Uterus (tissue), 4 donors: ENCODE measurements around the gene CYP2C9. TPM values are rescaled to one million over a fixed set of nuclear protein-coding genes. Genes with fewer than 3 reads are reported as not detected.

Experiments used
- DNase-seq, 2 donors: peaks; one replicate each; pipeline ENCODE4 v3.0.0-alpha.2; 2019 to 2020
- H3K27ac ChIP-seq, 2 donors: fragments of 200-600 bp; sonication (generic); 1 replicate in 1 of 2; 2 replicates in 1 of 2; pipeline ENCODE4 v1.5.1; 2016 to 2018
- H3K27me3 ChIP-seq, 2 donors: fragments of 200-600 bp; sonication (generic); one replicate each; pipeline ENCODE4 v1.5.1; 2018 to 2019; ENCODE audit warnings: control low read depth in 1 of 2
- H3K36me3 ChIP-seq, 2 donors: fragments of 200-600 bp; sonication (generic); one replicate each; pipeline ENCODE4 v1.5.1; 2019; ENCODE audit warnings: control low read depth in 1 of 2
- H3K4me1 ChIP-seq, 2 donors: fragments of 200-600 bp; sonication (generic); one replicate each; pipeline ENCODE4 v1.5.1; 2018 to 2019; ENCODE audit warnings: control low read depth in 1 of 2
- H3K4me3 ChIP-seq, 2 donors: fragments of 200-600 bp; sonication (generic); 1 replicate in 1 of 2; 2 replicates in 1 of 2; pipeline ENCODE4 v1.5.1; 2018 to 2019; ENCODE audit warnings: mild to moderate bottlenecking in 1 of 2
- H3K9me3 ChIP-seq, 2 donors: fragments of 200-600 bp; sonication (generic); one replicate each; pipeline ENCODE4 v1.5.1; 2019; ENCODE audit warnings: control low read depth in 1 of 2
- POLR2A ChIP-seq, 2 donors: fragments of 450-650 bp; IDR thresholded peaks; one replicate each; pipeline ENCODE4 v1.6.1; 2016; ENCODE audit warnings: antibody characterized with exemption in 2 of 2, mild to moderate bottlenecking in 1 of 2, moderate library complexity in 1 of 2
- intact Hi-C: fragments of 100-400 bp; cut with DNase I; formaldehyde crosslinking; loops from one replicate; pipeline ENCODE4 v1.15.1; 2023; ENCODE audit warnings: low total_unique reads
- total RNA-seq, 4 donors: library from RNA; depleted of rRNA in 3 of 4; stranded (reverse); fragments of >200 nt in 3 of 4; gene quantifications; one replicate each; pipeline versions ENCODE4 v1.1.0 to v1.2.4, GENCODE V29; 2014 to 2023
- TF ChIP-seq, protein P1 (sequence below), 4 experiments: fragments of 200-600 bp in 2 of 4; fragments of 450-650 bp in 2 of 4; sonication (generic) in 2 of 4; IDR thresholded peaks; one replicate each; pipeline ENCODE4 v1.5.1; 2016 to 2019; ENCODE audit warnings: antibody characterized with exemption in 4 of 4, mild to moderate bottlenecking in 2 of 4, moderate library complexity in 1 of 4
- donor health status: DM: yes; HTN: yes; CAD: no.

The CYP2C9 gene
- total RNA-seq, 4 donors from 2014 or later, result not detected

DNA sequence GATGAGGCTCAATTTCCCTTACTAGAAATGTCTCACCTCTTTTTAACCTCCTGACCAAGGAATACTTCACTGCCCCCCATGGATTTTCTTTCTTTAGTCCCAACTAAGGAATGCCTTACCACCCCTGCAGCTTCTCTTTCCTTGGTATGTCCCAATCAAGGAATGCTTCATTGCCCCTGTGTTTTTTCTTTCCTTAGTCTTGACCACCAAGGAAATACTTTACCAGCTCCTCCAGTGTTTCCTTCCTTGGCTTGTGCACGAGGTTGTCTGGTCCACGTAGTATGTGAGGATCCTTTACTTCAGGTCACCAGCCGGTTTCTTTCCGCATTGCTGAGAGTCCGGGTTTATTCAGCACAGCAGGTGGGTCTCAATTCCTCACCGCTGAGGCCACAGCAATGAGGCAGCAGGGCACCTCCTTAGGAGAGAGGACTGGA is 59.3 kb downstream of the CYP2C9 start:
- H3K27ac ChIP-seq, result no peak overlapping the region
- intact Hi-C loops, result no loop called here
- H3K9me3 ChIP-seq, result no peaks in the 10 kb centered on the region
- no peak overlapping the region for H3K4me3 ChIP-seq
- no peak for DNase-seq
- H3K4me1 ChIP-seq, result no peaks in the 10 kb centered on the region
- H3K36me3 ChIP-seq, result no peaks in the 10 kb centered on the region
- no peaks in the 10 kb centered on the region for H3K27me3 ChIP-seq
- no peak for TF ChIP-seq POLR2A (IDR thresholded peaks at IDR 0.05)
- TF ChIP-seq, protein P1, sequence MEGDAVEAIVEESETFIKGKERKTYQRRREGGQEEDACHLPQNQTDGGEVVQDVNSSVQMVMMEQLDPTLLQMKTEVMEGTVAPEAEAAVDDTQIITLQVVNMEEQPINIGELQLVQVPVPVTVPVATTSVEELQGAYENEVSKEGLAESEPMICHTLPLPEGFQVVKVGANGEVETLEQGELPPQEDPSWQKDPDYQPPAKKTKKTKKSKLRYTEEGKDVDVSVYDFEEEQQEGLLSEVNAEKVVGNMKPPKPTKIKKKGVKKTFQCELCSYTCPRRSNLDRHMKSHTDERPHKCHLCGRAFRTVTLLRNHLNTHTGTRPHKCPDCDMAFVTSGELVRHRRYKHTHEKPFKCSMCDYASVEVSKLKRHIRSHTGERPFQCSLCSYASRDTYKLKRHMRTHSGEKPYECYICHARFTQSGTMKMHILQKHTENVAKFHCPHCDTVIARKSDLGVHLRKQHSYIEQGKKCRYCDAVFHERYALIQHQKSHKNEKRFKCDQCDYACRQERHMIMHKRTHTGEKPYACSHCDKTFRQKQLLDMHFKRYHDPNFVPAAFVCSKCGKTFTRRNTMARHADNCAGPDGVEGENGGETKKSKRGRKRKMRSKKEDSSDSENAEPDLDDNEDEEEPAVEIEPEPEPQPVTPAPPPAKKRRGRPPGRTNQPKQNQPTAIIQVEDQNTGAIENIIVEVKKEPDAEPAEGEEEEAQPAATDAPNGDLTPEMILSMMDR (IDR thresholded peaks at IDR 0.05), result no peak

DNA sequence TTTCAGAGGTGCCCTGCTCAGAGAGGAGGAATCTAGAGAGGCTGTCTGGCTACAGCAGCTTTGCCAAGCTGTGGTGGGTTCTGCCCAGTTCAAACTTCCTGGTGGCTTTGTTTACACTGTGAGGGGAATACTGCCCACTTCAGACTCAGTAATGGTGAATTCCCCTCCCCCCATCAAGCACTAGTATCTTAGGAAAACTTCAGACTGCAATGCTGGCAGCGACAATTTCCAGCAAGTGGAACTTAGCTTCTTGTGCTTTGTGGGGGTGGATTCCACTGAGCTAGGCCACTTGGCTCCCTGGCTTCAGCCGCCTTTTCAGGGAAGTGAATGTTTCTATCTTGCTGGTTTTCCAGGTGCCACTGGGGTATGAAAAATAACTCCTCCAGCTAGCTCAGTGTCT is 88.0 kb downstream of the CYP2C9 start:
- Histone ChIP-seq H3K27me3 (no peaks in the 10 kb centered on the region), H3K4me1 (no peaks in the 10 kb centered on the region), H3K27ac (no peak overlapping the region), H3K4me3 (no peak overlapping the region), H3K36me3 (no peaks in the 10 kb centered on the region), H3K9me3 (no peaks in the 10 kb centered on the region)
- TF ChIP-seq, protein P1 (IDR thresholded peaks at IDR 0.05), result no peak
- TF ChIP-seq POLR2A (IDR thresholded peaks at IDR 0.05), result no peak
- no peak for DNase-seq
- intact Hi-C loops, result no loop called here

- H3K4me3 ChIP-seq, result no peak overlapping the region
- H3K27me3 ChIP-seq, result no peaks in the 10 kb centered on the region
- no peaks in the 10 kb centered on the region for H3K9me3 ChIP-seq
- H3K36me3 ChIP-seq, result no peaks in the 10 kb centered on the region
- TF ChIP-seq POLR2A (IDR thresholded peaks at IDR 0.05), result no peak
- TF ChIP-seq, protein P1 (IDR thresholded peaks at IDR 0.05), result no peak
- intact Hi-C loops, result no loop called here
- DNase-seq, result no peak
- H3K27ac ChIP-seq, result no peak overlapping the region
- no peaks in the 10 kb centered on the region for H3K4me1 ChIP-seq
Measured at GRCh38 chr10:95031656-95032055, 93.2 kb downstream of the CYP2C9 start.

- intact Hi-C loops, result no loop called here
- Histone ChIP-seq H3K4me1 (no peaks in the 10 kb centered on the region), H3K36me3 (no peaks in the 10 kb centered on the region), H3K27ac (no peak overlapping the region), H3K27me3 (no peaks in the 10 kb centered on the region), H3K9me3 (no peaks in the 10 kb centered on the region), H3K4me3 (no peak overlapping the region)
- TF ChIP-seq POLR2A (IDR thresholded peaks at IDR 0.05), result no peak
- TF ChIP-seq, protein P1 (IDR thresholded peaks at IDR 0.05), result no peak
- DNase-seq, result no peak
Measured at GRCh38 chr10:95034401-95034800, 95.9 kb downstream of the CYP2C9 start.

DNA sequence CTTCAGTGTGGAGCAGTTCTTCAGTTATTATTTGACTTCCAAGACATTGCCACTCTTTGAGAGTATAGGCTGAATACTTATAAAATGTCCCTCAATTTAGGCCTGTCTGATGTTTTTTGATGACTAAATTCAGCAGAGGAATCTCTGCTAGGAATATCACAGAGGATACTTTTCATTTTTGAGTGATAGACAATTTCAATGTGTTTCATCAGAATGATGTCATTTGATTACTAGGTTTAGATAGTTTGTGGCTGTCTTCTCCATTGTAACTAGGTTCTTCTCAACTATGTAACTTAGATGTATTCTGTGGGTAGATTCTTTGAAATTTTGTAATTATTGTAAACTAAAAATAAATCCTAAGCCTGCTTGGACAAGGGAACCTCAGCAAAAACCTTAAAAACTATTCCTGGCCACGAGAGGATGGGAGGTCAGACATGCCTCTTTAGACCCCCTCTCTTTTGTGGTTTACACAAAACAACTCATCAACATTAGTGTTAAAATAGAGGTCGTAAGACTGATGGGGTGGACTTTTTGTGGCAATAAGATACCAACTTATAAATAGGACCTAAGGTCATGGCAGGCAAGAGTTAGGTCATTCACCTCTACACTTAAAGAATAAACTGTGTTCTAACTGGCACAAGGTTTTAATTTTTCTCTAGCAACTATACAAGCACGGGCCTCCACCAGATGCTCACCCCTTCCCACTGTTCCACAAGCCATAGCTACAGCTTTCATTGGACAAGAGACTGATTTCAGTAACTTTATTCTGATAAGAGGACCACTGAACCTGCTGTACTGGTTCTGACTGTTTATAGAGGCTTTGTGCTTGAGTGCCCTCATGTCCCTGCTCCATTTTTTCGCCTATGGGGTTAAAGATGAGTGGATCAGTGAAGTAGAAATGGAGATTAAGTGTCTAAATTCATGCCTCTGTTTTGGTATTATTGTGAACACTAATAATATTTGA is 97.2 kb downstream of the CYP2C9 start:
- intact Hi-C loops, result no loop called here
- no peaks in the 10 kb centered on the region for H3K9me3 ChIP-seq
- no peaks in the 10 kb centered on the region for H3K36me3 ChIP-seq
- H3K27ac ChIP-seq, result no peak overlapping the region
- H3K27me3 ChIP-seq, result no peaks in the 10 kb centered on the region
- H3K4me1 ChIP-seq, result no peaks in the 10 kb centered on the region
- TF ChIP-seq, protein P1 (IDR thresholded peaks at IDR 0.05), result no peak
- TF ChIP-seq POLR2A (IDR thresholded peaks at IDR 0.05), result no peak
- no peak for DNase-seq
- no peak overlapping the region for H3K4me3 ChIP-seq
